Osteoblast (primary cell): ENCODE data around the gene PDK2. TPM values are rescaled to one million over a fixed set of nuclear protein-coding genes. Genes with fewer than 3 reads are reported as not detected.

ENCODE experiments used
- DNase-seq: peaks from one replicate; pipeline ENCODE4 v3.0.0; 2011; ENCODE audit warnings: low spot score, mixed read lengths; ENCODE audit not compliant: insufficient read length; ENCODE audit errors: missing footprints
- H2AFZ ChIP-seq: 2 replicates; pipeline ENCODE4 v1.6.0; 2011; ENCODE audit warnings: mild to moderate bottlenecking, low read length
- H3K27ac ChIP-seq: 2 replicates; pipeline ENCODE4 v1.5.1; 2011; ENCODE audit warnings: mild to moderate bottlenecking, low read depth, low read length, moderate library complexity
- H3K27me3 ChIP-seq: 2 replicates; pipeline ENCODE4 v1.6.0; 2012; ENCODE audit warnings: mild to moderate bottlenecking, control low read depth, inconsistent platforms, low read length, moderate library complexity; ENCODE audit not compliant: insufficient read depth
- H3K36me3 ChIP-seq: 2 replicates; pipeline ENCODE4 v1.5.1; 2011; ENCODE audit warnings: mild to moderate bottlenecking, low read length, control low read depth, moderate library complexity; ENCODE audit not compliant: insufficient read depth
- H3K4me1 ChIP-seq: 2 replicates; pipeline ENCODE4 v1.5.1; 2011; ENCODE audit warnings: mild to moderate bottlenecking, low read length, control low read depth, moderate library complexity; ENCODE audit not compliant: insufficient read depth
- H3K4me2 ChIP-seq: 2 replicates; pipeline ENCODE4 v1.6.0; 2011; ENCODE audit warnings: mild to moderate bottlenecking, low read length; ENCODE audit not compliant: insufficient read depth
- H3K4me3 ChIP-seq: fragments of 200-600 bp; sonication (generic); 3 replicates; pipeline ENCODE4 v1.5.1; 2012; ENCODE audit warnings: mild to moderate bottlenecking, low read length, inconsistent platforms; ENCODE audit not compliant: insufficient read depth
- H3K79me2 ChIP-seq: 2 replicates; pipeline ENCODE4 v1.6.0; 2012; ENCODE audit warnings: mild to moderate bottlenecking, low read length, control low read depth, inconsistent platforms; ENCODE audit not compliant: insufficient read depth
- H3K9me3 ChIP-seq: 2 replicates; pipeline ENCODE4 v1.5.1; 2011; ENCODE audit warnings: low read depth, low read length, control low read depth
- H4K20me1 ChIP-seq: 2 replicates; pipeline ENCODE4 v1.6.0; 2012; ENCODE audit warnings: mild to moderate bottlenecking, low read length, control low read depth; ENCODE audit not compliant: insufficient read depth
- total RNA-seq: library from RNA; depleted of rRNA; stranded (reverse); fragments of >200 nt; gene quantifications from 2 replicates; pipeline ENCODE4 v1.2.3, GENCODE V29; 2012
- TF ChIP-seq, protein P1 (sequence below): IDR thresholded peaks from 2 replicates; pipeline ENCODE4 v1.5.1; 2011; ENCODE audit warnings: mild to moderate bottlenecking, low read depth, low read length, moderate library complexity; ENCODE audit errors: extremely low read depth

PDK2 gene
- total RNA-seq, 1 donor: 43.4 TPM

- DNase-seq: peak; percentile 95
- Histone ChIP-seq H3K27ac (peak overlapping the region; percentile 45), H3K9me3 (no peaks in the 10 kb centered on the region), H4K20me1 (peaks cover 30% of the 10 kb centered on the region), H3K36me3 (peaks cover 95% of the 10 kb centered on the region), H3K4me2 (no peak overlapping the region), H3K27me3 (no peaks in the 10 kb centered on the region), H2AFZ (no peak overlapping the region), H3K4me3 (no peak overlapping the region), H3K79me2 (peaks cover 56% of the 10 kb centered on the region), H3K4me1 (peaks cover 9% of the 10 kb centered on the region)
- TF ChIP-seq, protein P1, sequence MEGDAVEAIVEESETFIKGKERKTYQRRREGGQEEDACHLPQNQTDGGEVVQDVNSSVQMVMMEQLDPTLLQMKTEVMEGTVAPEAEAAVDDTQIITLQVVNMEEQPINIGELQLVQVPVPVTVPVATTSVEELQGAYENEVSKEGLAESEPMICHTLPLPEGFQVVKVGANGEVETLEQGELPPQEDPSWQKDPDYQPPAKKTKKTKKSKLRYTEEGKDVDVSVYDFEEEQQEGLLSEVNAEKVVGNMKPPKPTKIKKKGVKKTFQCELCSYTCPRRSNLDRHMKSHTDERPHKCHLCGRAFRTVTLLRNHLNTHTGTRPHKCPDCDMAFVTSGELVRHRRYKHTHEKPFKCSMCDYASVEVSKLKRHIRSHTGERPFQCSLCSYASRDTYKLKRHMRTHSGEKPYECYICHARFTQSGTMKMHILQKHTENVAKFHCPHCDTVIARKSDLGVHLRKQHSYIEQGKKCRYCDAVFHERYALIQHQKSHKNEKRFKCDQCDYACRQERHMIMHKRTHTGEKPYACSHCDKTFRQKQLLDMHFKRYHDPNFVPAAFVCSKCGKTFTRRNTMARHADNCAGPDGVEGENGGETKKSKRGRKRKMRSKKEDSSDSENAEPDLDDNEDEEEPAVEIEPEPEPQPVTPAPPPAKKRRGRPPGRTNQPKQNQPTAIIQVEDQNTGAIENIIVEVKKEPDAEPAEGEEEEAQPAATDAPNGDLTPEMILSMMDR: peak; percentile 92
Measured at GRCh38 chr17:50079334-50080095, 15.6 kb upstream of the PDK2 start.

- Histone ChIP-seq H4K20me1 (peaks cover 30% of the 10 kb centered on the region), H3K79me2 (peaks cover 51% of the 10 kb centered on the region), H3K27ac (no peak overlapping the region)
Measured at GRCh38 chr17:50080096-50080480, 15.1 kb upstream of the PDK2 start.

GRCh38 chr17:50080827-50081226, 14.3 kb upstream of the PDK2 start:
- Histone ChIP-seq H3K4me2 (no peak overlapping the region), H3K4me1 (peaks cover 9% of the 10 kb centered on the region), H3K79me2 (peaks cover 43% of the 10 kb centered on the region), H3K9me3 (no peaks in the 10 kb centered on the region), H3K36me3 (peaks cover 91% of the 10 kb centered on the region), H3K4me3 (no peak overlapping the region), H4K20me1 (peaks cover 26% of the 10 kb centered on the region), H2AFZ (no peak overlapping the region), H3K27me3 (no peaks in the 10 kb centered on the region), H3K27ac (no peak overlapping the region)
- TF ChIP-seq, protein P1: no peak
- DNase-seq: peak; percentile 14

More at GRCh38 chr17:50080096-50080480, 15.1 kb upstream of the PDK2 start:
- Histone ChIP-seq H3K27me3 (no peaks in the 10 kb centered on the region), H3K4me3 (no peak overlapping the region), H2AFZ (no peak overlapping the region), H3K4me2 (no peak overlapping the region), H3K9me3 (no peaks in the 10 kb centered on the region), H3K36me3 (peaks cover 95% of the 10 kb centered on the region), H3K4me1 (peaks cover 9% of the 10 kb centered on the region)
- TF ChIP-seq, protein P1: no peak
- DNase-seq: no peak

- Histone ChIP-seq H3K36me3 (peaks cover 88% of the 10 kb centered on the region), H3K9me3 (no peaks in the 10 kb centered on the region), H3K4me2 (no peak overlapping the region), H3K4me3 (no peak overlapping the region), H3K79me2 (peaks cover 34% of the 10 kb centered on the region), H3K4me1 (peaks cover 9% of the 10 kb centered on the region), H3K27me3 (no peaks in the 10 kb centered on the region), H2AFZ (no peak overlapping the region), H4K20me1 (peaks cover 25% of the 10 kb centered on the region), H3K27ac (no peak overlapping the region)
- TF ChIP-seq, protein P1: no peak
- peak; percentile 38 for DNase-seq
Measured at GRCh38 chr17:50081757-50082156, 13.4 kb upstream of the PDK2 start.
